Measurements from ENCODE around the gene TMEM117. TPM values are rescaled to one million over a fixed set of nuclear protein-coding genes. Genes with fewer than 3 reads are reported as not detected.

TMEM117 gene
- total RNA-seq, 1 donor, result 22.4 TPM

GRCh38 chr12:44294649-44295048 is 458.8 kb downstream of the TMEM117 start:
- H3K79me2 ChIP-seq (ENCODE audit: insufficient read depth, low read length), result no peaks in the 10 kb centered on the region
- no peaks in the 10 kb centered on the region for H4K20me1 ChIP-seq (ENCODE audit: insufficient read depth, low read length)
- no peaks in the 10 kb centered on the region for H3K36me3 ChIP-seq (ENCODE audit: insufficient read depth, low read length)
- H3K27me3 ChIP-seq (ENCODE audit: insufficient read depth, low read length), result no peaks in the 10 kb centered on the region
- no peak overlapping the region for H3K4me2 ChIP-seq (ENCODE audit: insufficient read depth, low read length)
- no peak overlapping the region for H2AFZ ChIP-seq (ENCODE audit: low read length)
- no peaks in the 10 kb centered on the region for H3K9me3 ChIP-seq (ENCODE audit: low read depth, low read length)
- H3K4me1 ChIP-seq (ENCODE audit: insufficient read depth, low read length), result no peaks in the 10 kb centered on the region
- no peak overlapping the region for H3K27ac ChIP-seq (ENCODE audit: low read depth, low read length)
- TF ChIP-seq CTCF (IDR thresholded peaks at IDR 0.05; ENCODE audit: extremely low read depth, low read depth, low read length), result no peak
- DNase-seq (ENCODE audit: insufficient read length, low spot score, missing footprints), result no peak
- no peak overlapping the region for H3K4me3 ChIP-seq (ENCODE audit: insufficient read depth, low read length)

DNA sequence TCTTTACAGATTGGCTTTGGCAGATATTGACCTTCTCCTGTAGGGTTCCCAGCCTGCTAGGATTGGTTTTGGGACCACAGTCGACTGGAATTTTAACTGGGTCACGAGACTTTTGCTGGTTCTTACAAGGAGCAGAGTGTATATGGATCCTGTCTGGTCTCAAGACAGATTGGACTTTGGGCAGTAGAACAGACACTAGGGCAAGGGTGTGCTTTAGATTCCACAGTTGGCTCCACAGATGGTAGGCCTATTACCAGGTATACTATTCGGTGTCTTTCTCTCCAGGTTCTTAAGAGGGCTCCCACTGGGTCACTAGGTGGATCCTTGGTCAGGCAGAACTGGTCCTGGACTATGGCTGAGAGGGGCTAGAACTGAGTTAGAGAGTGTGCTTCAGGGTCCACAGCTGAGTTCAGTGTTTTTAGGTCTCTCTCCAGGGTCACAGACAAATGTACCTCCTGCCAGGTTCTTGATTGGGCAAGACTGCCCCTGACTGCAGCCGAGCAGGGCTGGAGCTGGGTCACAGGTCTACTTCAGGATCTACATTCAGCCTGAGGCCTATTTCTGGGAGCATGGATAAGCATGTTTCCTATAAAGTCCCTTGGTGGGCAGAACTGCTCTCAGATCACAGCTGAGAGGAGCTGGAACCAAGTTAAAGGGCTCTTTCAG is 460.2 kb downstream of the TMEM117 start:
- no peak for TF ChIP-seq CTCF (IDR thresholded peaks at IDR 0.05; ENCODE audit: extremely low read depth, low read depth, low read length)
- no peak for DNase-seq (ENCODE audit: insufficient read length, low spot score, missing footprints)
- H3K4me1 ChIP-seq (ENCODE audit: insufficient read depth, low read length), result no peaks in the 10 kb centered on the region
- H4K20me1 ChIP-seq (ENCODE audit: insufficient read depth, low read length), result no peaks in the 10 kb centered on the region
- H3K79me2 ChIP-seq (ENCODE audit: insufficient read depth, low read length), result no peaks in the 10 kb centered on the region
- H3K9me3 ChIP-seq (ENCODE audit: low read depth, low read length), result no peaks in the 10 kb centered on the region
- H2AFZ ChIP-seq (ENCODE audit: low read length), result no peak overlapping the region
- H3K4me2 ChIP-seq (ENCODE audit: insufficient read depth, low read length), result no peak overlapping the region
- no peak overlapping the region for H3K27ac ChIP-seq (ENCODE audit: low read depth, low read length)
- H3K36me3 ChIP-seq (ENCODE audit: insufficient read depth, low read length), result no peaks in the 10 kb centered on the region
- no peak overlapping the region for H3K4me3 ChIP-seq (ENCODE audit: insufficient read depth, low read length)
- no peaks in the 10 kb centered on the region for H3K27me3 ChIP-seq (ENCODE audit: insufficient read depth, low read length)

DNA sequence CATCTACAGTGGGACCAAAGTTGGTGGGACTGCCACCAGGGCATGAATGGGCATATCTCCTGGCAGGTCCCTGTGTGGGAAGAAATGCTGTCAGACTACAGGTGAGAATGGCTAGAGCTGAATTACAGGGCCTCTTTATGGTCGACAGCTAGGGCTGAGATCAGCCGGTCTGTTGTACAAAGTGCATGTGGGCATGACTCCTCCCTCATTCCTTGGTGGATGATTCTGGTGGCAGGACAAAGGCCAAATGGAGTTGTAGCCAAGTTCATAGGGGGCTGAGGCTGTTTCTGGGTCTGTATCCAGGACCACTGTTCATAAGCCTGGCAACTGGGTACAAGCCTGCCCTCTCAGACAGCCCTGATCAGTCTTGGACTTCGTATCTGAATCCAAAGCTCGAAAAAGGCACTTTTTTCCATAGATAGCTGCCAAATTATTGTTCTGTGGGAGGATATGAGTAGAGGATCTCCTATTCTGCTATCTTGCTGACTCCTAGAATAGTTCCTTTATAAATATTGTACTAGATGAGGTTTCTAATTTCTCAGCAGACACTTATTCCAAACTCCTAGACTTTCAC is 460.8 kb downstream of the TMEM117 start:
- TF ChIP-seq CTCF (IDR thresholded peaks at IDR 0.05; ENCODE audit: extremely low read depth, low read depth, low read length), result no peak
- Histone ChIP-seq H3K4me3 (ENCODE audit: insufficient read depth, low read length) (no peak overlapping the region), H3K36me3 (ENCODE audit: insufficient read depth, low read length) (no peaks in the 10 kb centered on the region), H3K27me3 (ENCODE audit: insufficient read depth, low read length) (no peaks in the 10 kb centered on the region), H3K4me1 (ENCODE audit: insufficient read depth, low read length) (no peaks in the 10 kb centered on the region), H3K27ac (ENCODE audit: low read depth, low read length) (no peak overlapping the region), H2AFZ (ENCODE audit: low read length) (no peak overlapping the region), H3K9me3 (ENCODE audit: low read depth, low read length) (no peaks in the 10 kb centered on the region), H3K4me2 (ENCODE audit: insufficient read depth, low read length) (no peak overlapping the region), H3K79me2 (ENCODE audit: insufficient read depth, low read length) (no peaks in the 10 kb centered on the region), H4K20me1 (ENCODE audit: insufficient read depth, low read length) (no peaks in the 10 kb centered on the region)
- no peak for DNase-seq (ENCODE audit: insufficient read length, low spot score, missing footprints)

DNA sequence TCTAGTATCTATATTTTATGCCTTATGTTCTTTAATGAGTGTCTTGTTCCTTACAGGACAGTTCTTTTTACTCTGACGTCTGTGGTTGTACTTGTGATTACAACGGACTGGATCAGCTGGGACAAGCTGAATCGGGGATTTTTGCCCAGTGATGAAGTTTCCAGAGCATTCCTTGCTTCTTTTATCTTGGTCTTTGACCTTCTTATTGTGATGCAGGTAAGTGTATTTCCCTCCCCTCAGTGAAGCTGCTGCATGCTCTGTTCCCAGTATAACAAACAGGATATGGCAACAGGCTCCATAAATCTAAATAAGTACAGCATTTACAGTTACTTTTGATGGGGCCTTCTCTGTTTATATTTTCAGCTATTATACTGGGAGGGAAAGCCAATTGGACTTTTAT is 463.6 kb downstream of the TMEM117 start:
- no peak overlapping the region for H3K27ac ChIP-seq (ENCODE audit: low read depth, low read length)
- H3K4me2 ChIP-seq (ENCODE audit: insufficient read depth, low read length), result no peak overlapping the region
- H3K79me2 ChIP-seq (ENCODE audit: insufficient read depth, low read length), result no peaks in the 10 kb centered on the region
- H4K20me1 ChIP-seq (ENCODE audit: insufficient read depth, low read length), result no peaks in the 10 kb centered on the region
- H3K36me3 ChIP-seq (ENCODE audit: insufficient read depth, low read length), result no peaks in the 10 kb centered on the region
- H3K9me3 ChIP-seq (ENCODE audit: low read depth, low read length), result no peaks in the 10 kb centered on the region
- no peak overlapping the region for H2AFZ ChIP-seq (ENCODE audit: low read length)
- no peaks in the 10 kb centered on the region for H3K27me3 ChIP-seq (ENCODE audit: insufficient read depth, low read length)
- no peaks in the 10 kb centered on the region for H3K4me1 ChIP-seq (ENCODE audit: insufficient read depth, low read length)
- H3K4me3 ChIP-seq (ENCODE audit: insufficient read depth, low read length), result no peak overlapping the region
- TF ChIP-seq CTCF (IDR thresholded peaks at IDR 0.05; ENCODE audit: extremely low read depth, low read depth, low read length), result no peak
- DNase-seq (ENCODE audit: insufficient read length, low spot score, missing footprints), result no peak

All from osteoblast (primary cell).